ENCODE measurements around the gene VILL. TPM values are rescaled to one million over a fixed set of nuclear protein-coding genes. Genes with fewer than 3 reads are reported as not detected.
"Not testable (repeated sequence)": the region's sequence is repeated elsewhere in the genome, so short reads cannot be mapped to it uniquely, and the experiment has no call there.

VILL gene
- total RNA-seq, 1 donor from 2014 or later: 1.7 TPM

- H3K9me3 Mint-ChIP-seq (ENCODE audit: low read depth): no peaks in the 10 kb centered on the region
- H3K4me3 Mint-ChIP-seq (ENCODE audit: unreplicated experiment): peak overlapping the region; percentile 48
- no peaks in the 10 kb centered on the region for H3K27me3 Mint-ChIP-seq (ENCODE audit: low read depth)
- peak overlapping the region; percentile 94 for H3K27ac Mint-ChIP-seq (ENCODE audit: unreplicated experiment)
- no peaks in the 10 kb centered on the region for H3K36me3 Mint-ChIP-seq (ENCODE audit: low read depth)
- no peak for TF ChIP-seq CTCF (IDR thresholded peaks at IDR 0.05)
- H3K4me1 Mint-ChIP-seq (ENCODE audit: low read depth): peaks cover 24% of the 10 kb centered on the region
- no peak for DNase-seq (ENCODE audit: low spot score)
These were observed 40.7 kb downstream of the VILL start for GRCh38 chr3:38031022-38031994.

- peaks cover 22% of the 10 kb centered on the region for H3K4me1 Mint-ChIP-seq (ENCODE audit: low read depth)
These were observed 41.8 kb downstream of the VILL start for GRCh38 chr3:38032328-38032865.

GRCh38 chr3:38033586-38033985, 43.0 kb downstream of the VILL start:
- H3K9me3 Mint-ChIP-seq (ENCODE audit: low read depth); H3K27ac Mint-ChIP-seq (ENCODE audit: unreplicated experiment); H3K27me3 Mint-ChIP-seq (ENCODE audit: low read depth); H3K4me3 Mint-ChIP-seq (ENCODE audit: unreplicated experiment); H3K36me3 Mint-ChIP-seq (ENCODE audit: low read depth); DNase-seq (ENCODE audit: low spot score): not testable (repeated sequence)
- peaks cover 19% of the 10 kb centered on the region for H3K4me1 Mint-ChIP-seq (ENCODE audit: low read depth)

More at GRCh38 chr3:38032328-38032865, 41.8 kb downstream of the VILL start:
- no peak for TF ChIP-seq CTCF (IDR thresholded peaks at IDR 0.05)
- H3K9me3 Mint-ChIP-seq (ENCODE audit: low read depth): no peaks in the 10 kb centered on the region
- H3K27ac Mint-ChIP-seq (ENCODE audit: unreplicated experiment): no peak overlapping the region
- no peaks in the 10 kb centered on the region for H3K36me3 Mint-ChIP-seq (ENCODE audit: low read depth)
- no peak overlapping the region for H3K4me3 Mint-ChIP-seq (ENCODE audit: unreplicated experiment)
- H3K27me3 Mint-ChIP-seq (ENCODE audit: low read depth): no peaks in the 10 kb centered on the region
- DNase-seq (ENCODE audit: low spot score): no peak

GRCh38 chr3:38034335-38034734, 43.7 kb downstream of the VILL start:
- H3K4me3 Mint-ChIP-seq (ENCODE audit: unreplicated experiment); H3K27ac Mint-ChIP-seq (ENCODE audit: unreplicated experiment); H3K9me3 Mint-ChIP-seq (ENCODE audit: low read depth); H3K27me3 Mint-ChIP-seq (ENCODE audit: low read depth); H3K36me3 Mint-ChIP-seq (ENCODE audit: low read depth); DNase-seq (ENCODE audit: low spot score): not testable (repeated sequence)
- H3K4me1 Mint-ChIP-seq (ENCODE audit: low read depth): peaks cover 25% of the 10 kb centered on the region

- H3K36me3 Mint-ChIP-seq (ENCODE audit: low read depth): no peaks in the 10 kb centered on the region
- peaks cover 24% of the 10 kb centered on the region for H3K4me1 Mint-ChIP-seq (ENCODE audit: low read depth)
- H3K4me3 Mint-ChIP-seq (ENCODE audit: unreplicated experiment): no peak overlapping the region
- H3K27ac Mint-ChIP-seq (ENCODE audit: unreplicated experiment): no peak overlapping the region
- no peaks in the 10 kb centered on the region for H3K27me3 Mint-ChIP-seq (ENCODE audit: low read depth)
- no peak for DNase-seq (ENCODE audit: low spot score)
- H3K9me3 Mint-ChIP-seq (ENCODE audit: low read depth): no peaks in the 10 kb centered on the region
- TF ChIP-seq CTCF (IDR thresholded peaks at IDR 0.05): no peak
These were observed 45.7 kb downstream of the VILL start for GRCh38 chr3:38036286-38036685.

- Mint-ChIP-seq H3K9me3 (ENCODE audit: low read depth) (no peaks in the 10 kb centered on the region), H3K27ac (ENCODE audit: unreplicated experiment) (no peak overlapping the region), H3K36me3 (ENCODE audit: low read depth) (no peaks in the 10 kb centered on the region), H3K27me3 (ENCODE audit: low read depth) (no peaks in the 10 kb centered on the region), H3K4me1 (ENCODE audit: low read depth) (peaks cover 18% of the 10 kb centered on the region), H3K4me3 (ENCODE audit: unreplicated experiment) (no peak overlapping the region)
- no peak for TF ChIP-seq CTCF (IDR thresholded peaks at IDR 0.05)
- no peak for DNase-seq (ENCODE audit: low spot score)
These were observed 46.3 kb downstream of the VILL start for GRCh38 chr3:38036906-38037305.
